PFSK-1 (cell line): ENCODE measurements around the gene CLMN.

ENCODE experiments used
- FOXP2 ChIP-seq: optimal IDR thresholded peaks from 2 replicates; pipeline ENCODE3; 2011; ENCODE audit warnings: borderline replicate concordance, control low read depth, inconsistent platforms; ENCODE audit not compliant: insufficient read depth; ENCODE audit errors: extremely low read length, extremely low read depth
- POLR2AphosphoS5 ChIP-seq: IDR thresholded peaks from 2 replicates; pipeline ENCODE4 v1.6.1; 2012; ENCODE audit warnings: low read depth, mild to moderate bottlenecking, control low read depth, low read length, moderate library complexity
- REST ChIP-seq, 2 experiments: IDR thresholded peaks; 2 replicates each; pipeline versions ENCODE4 v1.6.1 to v1.8.0; 2011 to 2012; ENCODE audit warnings: low read depth in 2 of 2, low read length in 2 of 2, control low read depth in 1 of 2, inconsistent platforms in 1 of 2, mild to moderate bottlenecking in 1 of 2, moderate library complexity in 1 of 2; ENCODE audit not compliant: insufficient read depth in 1 of 2
- SIN3A ChIP-seq: IDR thresholded peaks from 2 replicates; pipeline ENCODE4 v1.6.1; 2012; ENCODE audit warnings: mild to moderate bottlenecking, low read length, moderate library complexity, borderline replicate concordance; ENCODE audit not compliant: insufficient read depth
- TAF1 ChIP-seq: IDR thresholded peaks from 2 replicates; pipeline ENCODE4 v1.6.1; 2012; ENCODE audit warnings: low read length, control low read depth, borderline replicate concordance; ENCODE audit not compliant: insufficient read depth

Gene CLMN

GRCh38 chr14:95173518-95173917, 146.2 kb downstream of the CLMN start:
- TF ChIP-seq FOXP2 (no peak), REST (IDR thresholded peaks at IDR 0.05; ENCODE audit: insufficient read depth in 1 of 2, low read depth in 2 of 2, low read length in 2 of 2) (no peak), TAF1 (no peak), SIN3A (no peak), POLR2AphosphoS5 (no peak)

GRCh38 chr14:95167177-95167576, 152.5 kb downstream of the CLMN start:
- no peak for TF ChIP-seq TAF1

- no peak for TF ChIP-seq SIN3A
- TF ChIP-seq POLR2AphosphoS5: no peak
- TF ChIP-seq FOXP2: no peak
- TF ChIP-seq TAF1: no peak
- no peak for TF ChIP-seq REST (IDR thresholded peaks at IDR 0.05; ENCODE audit: insufficient read depth in 1 of 2, low read depth in 2 of 2, low read length in 2 of 2)
Measured at GRCh38 chr14:95165517-95165916, 154.2 kb downstream of the CLMN start.

- TF ChIP-seq POLR2AphosphoS5 (no peak), FOXP2 (no peak), SIN3A (no peak), REST (IDR thresholded peaks at IDR 0.05; ENCODE audit: insufficient read depth in 1 of 2, low read depth in 2 of 2, low read length in 2 of 2) (no peak), TAF1 (no peak)
Measured at GRCh38 chr14:95164506-95164905, 155.2 kb downstream of the CLMN start.

GRCh38 chr14:95163666-95164065, 156.0 kb downstream of the CLMN start:
- TF ChIP-seq SIN3A (no peak), TAF1 (no peak), POLR2AphosphoS5 (no peak), FOXP2 (no peak), REST (IDR thresholded peaks at IDR 0.05; ENCODE audit: insufficient read depth in 1 of 2, low read depth in 2 of 2, low read length in 2 of 2) (no peak)

GRCh38 chr14:95163132-95163531, 156.6 kb downstream of the CLMN start:
- TF ChIP-seq TAF1: no peak
- TF ChIP-seq FOXP2: no peak
- TF ChIP-seq POLR2AphosphoS5: no peak
- TF ChIP-seq REST (IDR thresholded peaks at IDR 0.05; ENCODE audit: insufficient read depth in 1 of 2, low read depth in 2 of 2, low read length in 2 of 2): no peak
- TF ChIP-seq SIN3A: no peak
